ENCODE data around the gene CHRFAM7A. TPM values are rescaled to one million over a fixed set of nuclear protein-coding genes. Genes with fewer than 3 reads are reported as not detected.
"Not testable (repeated sequence)": the region's sequence is repeated elsewhere in the genome, so short reads cannot be mapped to it uniquely, and the experiment has no call there.

Gene CHRFAM7A
- 1 to 10 TPM in 7 of 9 donors, under 1 TPM in 1, not detected in 1; 0.91 to 4.9 (median 2.6) TPM for total RNA-seq
- 1 to 10 TPM in 2 of 3 donors, under 1 TPM in 1; 0.64 to 1.8 (median 1.3) TPM for polyA plus RNA-seq
- long read RNA-seq, donor 1: 0 reads
- long read RNA-seq, donor 2: 0 reads
- long read RNA-seq, donor 3: 0 reads
- long read RNA-seq, donor 4: 0 reads
- long read RNA-seq, donor 5, partial matches to known transcripts: 0 of 2 reads
- long read RNA-seq, donor 5, other reads (novel, unspliced or antisense): 1 of 2 reads
- long read RNA-seq, donor 6: 0 reads
- long read RNA-seq, donor 7: 0 reads
- long read RNA-seq, donor 8: 0 reads
- long read RNA-seq, donor 9: 0 reads
- long read RNA-seq, donor 10: 0 reads

DNA sequence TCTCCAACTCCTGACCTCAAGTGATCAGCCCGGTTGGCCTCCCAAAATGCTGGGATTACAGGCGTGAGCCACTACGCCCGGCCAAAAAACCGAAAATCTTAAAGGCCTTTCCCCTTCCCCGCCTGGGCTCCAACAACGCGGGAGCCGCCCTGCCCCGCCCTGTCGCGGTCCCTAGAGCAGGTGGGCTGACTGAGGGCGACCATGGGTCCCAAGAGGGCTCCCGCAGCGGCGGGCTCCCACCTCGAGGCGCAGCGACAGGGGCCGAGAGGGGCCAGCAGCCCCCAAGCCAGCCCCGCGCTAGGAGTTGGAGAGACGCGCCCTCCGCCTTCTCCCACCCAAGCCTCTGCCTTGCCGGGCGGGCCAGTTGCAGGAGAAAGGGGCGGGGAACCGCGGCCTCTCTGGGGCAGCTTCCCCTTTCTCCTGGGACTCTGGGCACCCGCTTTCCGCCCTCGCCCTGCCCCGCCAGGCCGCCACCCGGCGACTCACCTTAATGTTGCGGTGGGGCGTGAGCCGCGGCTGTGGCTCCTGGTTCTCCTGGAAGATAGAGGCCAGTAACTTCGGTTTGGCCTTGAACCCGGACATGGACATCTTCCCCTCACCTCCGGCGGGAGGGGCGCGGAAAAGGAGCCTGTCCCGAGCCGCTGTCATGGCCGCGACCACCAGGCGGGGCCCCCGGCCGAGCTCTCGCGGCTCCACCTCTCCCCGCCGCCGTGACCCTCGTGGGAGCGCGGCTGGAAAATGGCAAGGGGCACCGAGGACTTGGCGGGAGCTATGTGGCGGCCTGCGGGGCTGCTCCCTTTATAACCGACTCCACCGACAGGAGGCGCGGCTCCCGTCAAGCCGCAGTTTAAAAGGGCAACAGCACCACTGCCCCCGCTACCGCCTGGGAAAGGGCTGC lies at the start of gene CHRFAM7A:
TSS of gene CHRFAM7A (minus strand) at position 775 of the 898 bp plus-strand sequence. CDS start 10,189 bp downstream, outside the sequence.
- intact Hi-C loops (cut with DNase I); H3K4me3 ChIP-seq; H3K9me3 ChIP-seq (replicated peaks in 1 of 3); H3K4me1 ChIP-seq (replicated peaks in 1 of 2); H3K27me3 ChIP-seq; H3K36me3 ChIP-seq (replicated peaks in 1 of 2); H3K27ac ChIP-seq: not testable (repeated sequence)
- WGBS, 4 donors: 11% methylated on average over 12 of the region's 74 CpGs; no CpG with 5 or more reads in 3 of the 4 donors
- DNase-seq: peak in 1 of 7 donors; percentile 16

DNA sequence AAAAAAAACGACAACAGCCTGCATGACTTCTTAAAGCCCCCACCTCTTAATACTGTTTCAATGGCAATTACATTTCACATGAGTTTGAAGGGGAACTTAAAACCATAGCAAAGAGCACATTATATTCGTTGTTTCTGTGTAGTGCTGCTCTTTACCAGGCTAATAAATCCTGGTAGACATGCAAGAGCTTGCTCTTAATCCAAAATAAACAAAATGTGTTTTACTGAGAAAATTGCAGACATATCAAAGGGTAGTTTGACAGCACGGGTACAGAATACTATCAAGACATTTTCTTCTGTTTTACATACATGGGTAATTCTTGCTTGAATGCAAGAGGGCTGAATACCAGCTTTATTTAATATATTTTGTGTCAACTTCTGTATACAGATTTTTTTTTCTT lies 45.0 kb upstream of the CHRFAM7A start:
- WGBS, 4 donors: 0 to 40% (median 23%) methylated on average over 1 to 2 of the region's 3 CpGs
- intact Hi-C loops (cut with DNase I); H3K27ac ChIP-seq; H3K36me3 ChIP-seq (replicated peaks in 1 of 2); H3K9me3 ChIP-seq (replicated peaks in 1 of 3); H3K4me3 ChIP-seq; DNase-seq; H3K4me1 ChIP-seq (replicated peaks in 1 of 2); H3K27me3 ChIP-seq: not testable (repeated sequence)

DNA sequence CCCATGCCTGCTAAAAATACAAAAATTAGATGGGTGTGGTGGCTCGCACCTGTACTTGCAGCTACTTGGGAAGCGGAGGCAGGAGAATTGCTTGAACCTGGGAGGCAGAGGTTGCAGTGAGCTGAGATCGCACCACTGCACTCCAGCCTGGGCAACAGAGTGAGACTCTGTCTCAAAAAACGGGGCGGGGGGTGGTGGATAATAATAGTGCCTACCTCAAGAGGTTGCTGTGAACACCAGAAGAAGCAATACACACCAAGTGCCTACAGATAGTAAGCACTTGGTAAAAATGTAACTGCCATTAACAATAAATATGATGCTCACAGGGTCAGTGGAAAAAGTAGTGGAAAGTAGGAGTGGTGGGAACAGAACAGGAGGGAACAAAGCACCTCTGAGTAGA lies 42.5 kb upstream of the CHRFAM7A start:
- H3K36me3 ChIP-seq (replicated peaks in 1 of 2); H3K4me3 ChIP-seq; H3K4me1 ChIP-seq (replicated peaks in 1 of 2); H3K27ac ChIP-seq; H3K27me3 ChIP-seq; H3K9me3 ChIP-seq (replicated peaks in 1 of 3); intact Hi-C loops (cut with DNase I): not testable (repeated sequence)
- 88 to 96% (median 94%) methylated on average over 3 of the region's 5 CpGs for WGBS, 4 donors
- peak in 1 of 7 donors; percentile 29 for DNase-seq

DNA sequence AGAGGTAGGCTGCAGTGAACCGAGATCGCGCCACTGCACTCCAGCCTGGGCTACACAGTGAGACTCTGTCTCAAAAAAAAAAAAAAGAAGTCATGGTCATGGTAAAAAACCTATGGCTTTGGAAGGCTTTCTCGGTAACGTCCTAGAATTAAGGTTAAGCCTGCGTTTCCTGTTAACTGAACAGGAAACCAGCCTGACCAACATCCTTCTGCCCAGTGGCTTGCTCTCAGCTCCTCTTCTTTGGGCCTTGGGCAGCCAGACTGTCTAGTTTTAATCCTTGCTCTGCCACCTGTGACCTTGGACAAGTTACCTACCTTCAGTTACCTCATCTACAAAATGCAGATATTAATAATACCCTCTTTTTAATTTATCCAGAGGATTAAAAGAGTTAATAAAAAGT lies 27.4 kb upstream of the CHRFAM7A start:
- H3K9me3 ChIP-seq (replicated peaks in 1 of 3); intact Hi-C loops (cut with DNase I); H3K27ac ChIP-seq; H3K36me3 ChIP-seq (replicated peaks in 1 of 2); DNase-seq; H3K27me3 ChIP-seq; H3K4me1 ChIP-seq (replicated peaks in 1 of 2); H3K4me3 ChIP-seq: not testable (repeated sequence)
- 59 to 80% (median 67%) methylated on average over 3 to 6 of the region's 6 CpGs for WGBS, 4 donors

DNA sequence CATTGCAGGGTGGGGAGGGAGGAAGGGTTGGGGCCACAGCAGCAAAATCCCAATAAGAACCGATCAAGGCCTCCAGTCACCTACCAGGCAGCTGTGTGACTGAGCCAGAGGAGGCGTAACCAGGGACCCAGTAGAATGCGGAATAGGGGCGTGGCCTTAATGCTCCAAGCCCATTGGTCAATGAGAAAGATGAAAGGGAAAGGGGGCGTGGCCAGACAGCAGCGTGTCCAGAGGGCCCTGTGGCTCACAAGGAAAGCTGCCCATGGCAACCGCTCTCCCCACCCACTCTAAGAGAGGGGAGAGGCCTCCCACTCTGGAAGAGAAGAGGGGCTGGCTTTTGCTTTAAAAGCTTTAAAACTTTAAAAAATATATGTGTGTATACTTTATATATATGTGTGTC lies 20.8 kb upstream of the CHRFAM7A start, which contains the start of gene GOLGA8R:
TSS of gene GOLGA8R (minus strand) at position 101 of the 400 bp plus-strand sequence. CDS start at position 3, 98 bp downstream.
- H3K27me3 ChIP-seq; DNase-seq; H3K27ac ChIP-seq; H3K36me3 ChIP-seq (replicated peaks in 1 of 2); intact Hi-C loops (cut with DNase I); H3K4me3 ChIP-seq; H3K9me3 ChIP-seq (replicated peaks in 1 of 3); H3K4me1 ChIP-seq (replicated peaks in 1 of 2): not testable (repeated sequence)
- WGBS, 4 donors: no CpG with 5 or more reads among the region's 7 CpGs

DNA sequence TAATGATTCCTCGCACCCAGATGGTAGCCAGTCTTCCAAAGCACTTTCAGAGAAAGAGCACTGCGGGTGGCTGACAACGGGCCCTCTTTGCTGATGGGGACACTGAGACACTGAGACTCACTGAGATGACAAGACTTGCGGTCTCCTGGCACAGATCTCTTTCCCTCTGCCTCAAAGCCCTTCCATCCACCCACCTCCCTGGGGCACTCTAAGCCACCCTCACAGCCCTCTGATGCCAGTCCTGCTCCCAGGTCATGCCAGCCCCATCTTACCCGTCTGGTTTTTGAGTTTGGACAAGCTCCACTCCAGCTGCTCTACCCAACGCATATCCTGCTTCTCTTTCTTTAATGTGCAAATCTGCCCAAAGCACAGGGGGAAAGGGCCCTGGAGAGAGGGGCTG lies 14.3 kb upstream of the CHRFAM7A start:
- H3K4me3 ChIP-seq; H3K9me3 ChIP-seq (replicated peaks in 1 of 3); H3K4me1 ChIP-seq (replicated peaks in 1 of 2); H3K36me3 ChIP-seq (replicated peaks in 1 of 2); H3K27ac ChIP-seq; intact Hi-C loops (cut with DNase I); H3K27me3 ChIP-seq: not testable (repeated sequence)
- peak in 3 of 7 donors; percentile 5 to 11 (median 6) for DNase-seq
- WGBS, 4 donors: 80 to 95% (median 86%) methylated on average over 3 to 5 of the region's 6 CpGs

DNA sequence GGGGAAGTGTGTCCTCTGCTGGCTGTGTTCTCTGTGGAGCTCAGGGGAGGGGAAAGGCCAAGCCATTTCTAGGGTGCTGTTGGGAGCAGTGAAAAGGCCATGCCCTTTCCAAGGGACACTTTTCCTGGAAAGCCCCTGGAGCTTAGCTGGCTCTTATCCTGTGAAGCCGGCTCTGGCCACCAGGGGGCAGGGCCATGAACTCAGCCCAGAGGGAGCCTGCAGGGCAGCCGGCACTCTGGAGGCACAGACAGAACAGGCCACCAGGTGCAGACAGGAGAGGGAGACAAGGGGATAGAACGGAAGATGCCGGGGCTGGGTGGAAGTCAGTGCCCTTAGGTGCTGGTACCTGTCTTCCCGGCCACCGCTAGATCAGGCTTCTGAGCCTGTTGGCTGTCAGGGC lies 5.6 kb upstream of the CHRFAM7A start:
- H3K27ac ChIP-seq; H3K36me3 ChIP-seq (replicated peaks in 1 of 2); intact Hi-C loops (cut with DNase I); H3K9me3 ChIP-seq (replicated peaks in 1 of 3); H3K4me1 ChIP-seq (replicated peaks in 1 of 2); H3K27me3 ChIP-seq; H3K4me3 ChIP-seq: not testable (repeated sequence)
- 0% methylated on average over 1 to 2 of the region's 6 CpGs; no CpG with 5 or more reads in 2 of the 4 donors for WGBS, 4 donors
- TF ChIP-seq, protein P1, sequence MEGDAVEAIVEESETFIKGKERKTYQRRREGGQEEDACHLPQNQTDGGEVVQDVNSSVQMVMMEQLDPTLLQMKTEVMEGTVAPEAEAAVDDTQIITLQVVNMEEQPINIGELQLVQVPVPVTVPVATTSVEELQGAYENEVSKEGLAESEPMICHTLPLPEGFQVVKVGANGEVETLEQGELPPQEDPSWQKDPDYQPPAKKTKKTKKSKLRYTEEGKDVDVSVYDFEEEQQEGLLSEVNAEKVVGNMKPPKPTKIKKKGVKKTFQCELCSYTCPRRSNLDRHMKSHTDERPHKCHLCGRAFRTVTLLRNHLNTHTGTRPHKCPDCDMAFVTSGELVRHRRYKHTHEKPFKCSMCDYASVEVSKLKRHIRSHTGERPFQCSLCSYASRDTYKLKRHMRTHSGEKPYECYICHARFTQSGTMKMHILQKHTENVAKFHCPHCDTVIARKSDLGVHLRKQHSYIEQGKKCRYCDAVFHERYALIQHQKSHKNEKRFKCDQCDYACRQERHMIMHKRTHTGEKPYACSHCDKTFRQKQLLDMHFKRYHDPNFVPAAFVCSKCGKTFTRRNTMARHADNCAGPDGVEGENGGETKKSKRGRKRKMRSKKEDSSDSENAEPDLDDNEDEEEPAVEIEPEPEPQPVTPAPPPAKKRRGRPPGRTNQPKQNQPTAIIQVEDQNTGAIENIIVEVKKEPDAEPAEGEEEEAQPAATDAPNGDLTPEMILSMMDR (IDR thresholded peaks at IDR 0.05): peak; percentile 5 to 34 (median 26)
- DNase-seq: peak; percentile 26 to 82 (median 58)

DNA sequence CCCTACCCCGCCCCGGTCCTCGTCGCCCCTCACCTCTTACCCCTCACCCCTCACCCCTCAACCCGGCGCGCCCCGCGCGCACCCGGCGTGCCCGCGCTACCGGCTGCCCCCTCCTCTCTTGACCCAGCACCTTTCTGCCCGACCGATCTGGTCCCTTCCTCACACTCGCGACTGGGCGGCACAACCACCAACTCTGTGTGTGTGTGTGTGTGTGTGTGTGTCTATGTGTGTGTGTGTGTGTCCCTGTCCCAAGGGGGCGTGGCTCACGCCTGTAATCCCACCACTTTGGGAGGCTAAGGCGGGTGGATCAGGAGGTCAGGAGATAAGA lies 288 bp upstream of the CHRFAM7A start:
- H3K9me3 ChIP-seq (replicated peaks in 1 of 3); H3K27me3 ChIP-seq; DNase-seq; intact Hi-C loops (cut with DNase I); H3K36me3 ChIP-seq (replicated peaks in 1 of 2); H3K4me3 ChIP-seq; H3K27ac ChIP-seq; H3K4me1 ChIP-seq (replicated peaks in 1 of 2): not testable (repeated sequence)
- 20% methylated on average over 3 of the region's 23 CpGs; no CpG with 5 or more reads in 3 of the 4 donors for WGBS, 4 donors

DNA sequence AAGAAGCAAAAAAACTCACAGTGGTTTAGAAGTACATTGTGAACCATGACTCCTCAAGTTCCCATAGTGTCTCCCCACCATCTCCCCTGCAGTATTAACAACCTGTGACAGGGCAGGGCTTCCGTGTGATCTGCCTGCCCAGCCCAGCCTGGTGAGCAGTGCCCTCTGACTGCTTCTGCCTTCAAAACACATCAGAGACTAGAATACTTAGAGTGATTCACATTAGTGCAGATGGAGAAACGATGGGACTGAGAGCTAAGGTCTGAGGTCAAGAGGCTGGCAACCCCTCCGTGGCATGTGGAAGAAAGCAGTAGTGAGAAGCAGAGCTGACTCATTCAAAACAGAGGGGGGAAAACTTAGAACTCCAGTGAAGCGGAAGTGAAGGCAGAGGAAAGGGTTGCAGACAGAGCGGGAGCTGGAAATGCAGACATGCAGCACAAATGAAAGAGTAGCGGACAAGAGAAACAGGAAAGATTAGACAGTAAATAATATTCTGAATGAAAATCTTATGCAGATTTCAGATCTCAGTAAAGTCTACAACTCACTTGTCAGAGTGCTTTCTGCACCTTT lies 6.9 kb downstream of the CHRFAM7A start:
- no CpG with 5 or more reads among the region's 6 CpGs for WGBS, 4 donors

DNA sequence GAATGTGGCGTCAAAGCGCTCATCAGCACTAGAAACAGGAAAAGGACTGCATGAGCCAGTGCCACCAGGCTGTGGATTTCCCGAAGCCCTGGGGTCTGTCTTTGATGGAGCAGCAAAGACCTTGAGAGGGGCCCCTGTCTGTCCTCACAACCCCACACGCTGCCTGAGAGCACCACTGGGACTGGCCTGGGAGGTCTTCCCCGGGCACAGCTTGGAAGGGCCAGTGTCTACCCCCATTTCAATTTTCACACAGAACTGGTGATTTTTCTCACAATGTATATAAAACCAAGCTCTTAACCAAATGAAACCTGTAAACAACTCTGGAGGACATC lies 16.3 kb downstream of the CHRFAM7A start:
- no CpG with 5 or more reads among the region's 5 CpGs for WGBS, 4 donors
- H3K36me3 ChIP-seq (replicated peaks in 1 of 2); DNase-seq; H3K27ac ChIP-seq; H3K4me3 ChIP-seq; intact Hi-C loops (cut with DNase I); H3K27me3 ChIP-seq; H3K4me1 ChIP-seq (replicated peaks in 1 of 2); H3K9me3 ChIP-seq (replicated peaks in 1 of 3): not testable (repeated sequence)

More for the DNA sequence above, 6.9 kb downstream of the CHRFAM7A start:
- H3K27me3 ChIP-seq; H3K9me3 ChIP-seq (replicated peaks in 1 of 3); H3K4me1 ChIP-seq (replicated peaks in 1 of 2); intact Hi-C loops (cut with DNase I); DNase-seq; H3K4me3 ChIP-seq; H3K36me3 ChIP-seq (replicated peaks in 1 of 2); H3K27ac ChIP-seq: not testable (repeated sequence)
